ENCODE results near the gene IFI16. TPM values are rescaled to one million over a fixed set of nuclear protein-coding genes. Genes with fewer than 3 reads are reported as not detected.

The IFI16 gene
- total RNA-seq, 1 donor from 2014 or later, result 56.7 TPM

DNA sequence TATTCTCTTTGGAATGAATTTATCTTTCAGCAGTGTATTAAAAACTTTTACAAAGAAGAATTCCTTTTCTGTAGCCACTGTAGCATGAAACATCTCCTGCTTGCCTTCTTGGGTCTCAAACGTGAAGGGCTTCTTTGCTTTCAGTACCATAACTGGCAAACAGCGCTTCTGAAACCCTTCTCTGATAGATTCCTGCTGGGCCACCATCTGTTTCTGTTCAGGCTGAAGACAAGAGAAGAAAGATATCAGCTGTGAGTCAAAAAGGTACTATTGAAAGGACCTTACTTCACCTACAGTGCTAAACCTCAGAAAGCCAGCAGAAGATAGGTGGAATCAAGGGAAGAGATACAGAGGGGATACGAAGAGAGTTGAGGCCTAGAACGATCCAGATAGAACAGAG, 56.4 kb downstream of the IFI16 start:
- no peak for DNase-seq

DNA sequence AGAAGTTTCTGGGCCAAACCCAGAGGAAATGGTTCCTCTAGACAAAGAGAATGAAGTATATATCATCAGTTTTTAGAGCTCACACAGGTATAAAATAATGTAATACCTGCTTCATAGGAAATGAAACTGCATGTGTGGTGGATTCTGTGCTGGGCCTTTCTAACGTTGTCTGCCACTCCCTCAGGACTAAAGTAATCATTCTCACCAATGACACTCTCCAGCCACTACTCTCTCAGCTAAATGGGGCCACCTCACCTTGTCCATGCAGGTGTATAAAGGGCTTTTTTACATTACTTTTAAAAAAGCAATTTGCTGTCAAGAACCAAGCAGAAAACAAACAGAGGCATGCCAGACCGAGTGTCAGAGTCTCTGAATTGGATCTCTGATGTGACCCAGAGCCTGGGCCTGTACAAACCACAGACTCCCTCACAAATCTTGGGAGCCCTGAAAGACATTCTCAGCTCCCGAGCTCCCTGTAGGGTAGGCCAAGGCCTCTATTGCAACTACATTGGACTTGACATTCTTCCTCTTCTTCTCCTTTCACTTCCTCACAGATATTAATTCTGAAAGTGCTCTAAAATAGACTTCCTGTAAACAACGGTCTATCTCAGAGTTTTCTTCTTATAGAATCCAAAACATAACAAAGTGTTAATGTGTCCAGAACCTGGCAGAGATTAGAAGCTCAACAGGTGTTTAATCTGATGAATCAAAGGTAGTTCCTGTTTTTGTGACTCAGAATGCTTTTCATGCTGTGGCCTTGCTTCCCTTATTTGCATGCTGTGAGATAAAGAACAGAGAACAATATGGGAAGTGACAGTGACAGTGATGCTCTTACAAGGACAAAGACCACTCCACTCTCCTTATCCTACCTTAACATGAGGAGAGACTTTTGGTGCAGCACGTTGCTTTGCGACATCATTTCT, 58.3 kb downstream of the IFI16 start:
- no peak for DNase-seq

DNA sequence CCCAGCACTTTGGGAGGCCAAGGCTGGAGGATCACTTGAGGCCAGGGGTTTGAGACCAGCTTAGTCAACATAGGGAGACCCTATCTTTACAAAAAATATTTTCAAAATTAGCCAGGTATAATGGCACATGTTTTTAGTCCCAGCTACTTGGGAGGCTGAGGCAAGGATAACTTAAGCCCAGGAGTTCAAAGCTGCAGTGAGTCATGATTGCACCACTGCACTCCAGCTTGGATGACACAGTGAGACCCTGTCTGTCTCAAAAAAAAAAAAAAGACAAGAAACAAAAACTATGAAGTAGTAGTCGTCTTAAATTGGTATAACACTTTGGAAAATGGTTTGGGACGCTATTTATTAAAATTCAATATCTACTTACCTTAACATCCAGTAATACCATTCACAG, 59.2 kb downstream of the IFI16 start:
- DNase-seq, result no peak

DNA sequence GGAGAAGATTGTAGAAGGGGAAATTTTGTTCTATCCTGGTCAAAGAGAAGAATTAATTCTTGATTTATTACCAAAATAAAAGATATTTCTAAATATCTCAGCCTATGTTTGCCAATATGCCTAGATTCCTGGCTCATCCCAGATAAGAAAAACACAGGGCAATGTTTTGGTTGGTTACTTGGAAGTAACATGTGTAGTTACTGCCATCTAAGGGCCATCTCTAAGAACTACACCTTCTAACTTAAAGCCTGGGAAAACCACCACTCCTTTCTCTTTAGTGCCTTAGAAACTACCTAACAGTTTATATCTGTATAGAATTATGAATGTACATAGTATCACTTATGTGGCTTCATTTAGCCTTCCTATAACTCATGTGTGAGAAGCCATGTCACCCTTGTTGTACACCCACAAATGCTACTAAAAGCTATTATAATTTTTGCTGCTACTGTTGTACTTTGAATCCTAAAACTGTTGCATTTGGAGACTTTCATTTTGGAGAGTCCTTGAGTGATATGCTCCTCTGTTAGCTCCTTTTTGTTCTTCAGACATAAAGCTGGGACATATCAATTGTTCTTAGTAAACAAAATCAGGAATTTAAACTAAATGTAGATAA, 62.4 kb downstream of the IFI16 start:
- DNase-seq, result peak; percentile 46

DNA sequence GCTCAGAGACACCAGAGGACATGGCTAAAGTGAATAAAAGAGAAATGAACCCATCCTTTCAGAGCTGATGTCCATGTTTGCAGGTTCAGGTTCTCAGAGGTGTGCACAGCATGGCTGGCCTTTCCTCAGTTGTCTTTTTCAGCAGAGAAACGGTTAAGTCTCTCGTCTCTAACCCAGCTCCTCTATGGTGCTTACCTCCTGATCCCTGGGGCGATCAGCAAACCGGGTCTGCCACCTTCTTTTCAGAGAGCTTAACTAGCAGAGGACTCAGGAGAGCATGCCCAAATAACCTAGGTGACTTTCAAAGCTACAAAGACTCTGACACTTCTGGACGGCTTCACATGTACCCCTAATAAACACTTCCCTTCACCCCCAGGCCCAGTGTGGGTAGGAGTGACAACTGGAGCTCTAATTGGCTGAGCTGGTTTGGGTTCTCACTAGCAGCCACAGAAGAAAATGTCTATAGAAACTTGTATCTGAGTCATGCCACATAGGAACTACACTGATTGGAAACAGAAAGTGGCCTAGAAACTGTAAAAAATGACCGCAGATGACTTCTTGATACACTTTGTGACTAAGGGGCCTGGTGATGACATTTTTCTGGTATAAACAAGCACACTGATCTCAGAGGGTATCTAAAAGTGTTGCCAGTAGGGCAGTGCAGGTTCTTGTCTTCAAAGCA, 66.9 kb downstream of the IFI16 start, which contains the start of gene AIM2:
Gene AIM2, minus strand, starts transcription at position 329 of the 682 bp plus-strand sequence. CDS start 3,267 bp downstream, outside the sequence.
- no peak for DNase-seq

DNA sequence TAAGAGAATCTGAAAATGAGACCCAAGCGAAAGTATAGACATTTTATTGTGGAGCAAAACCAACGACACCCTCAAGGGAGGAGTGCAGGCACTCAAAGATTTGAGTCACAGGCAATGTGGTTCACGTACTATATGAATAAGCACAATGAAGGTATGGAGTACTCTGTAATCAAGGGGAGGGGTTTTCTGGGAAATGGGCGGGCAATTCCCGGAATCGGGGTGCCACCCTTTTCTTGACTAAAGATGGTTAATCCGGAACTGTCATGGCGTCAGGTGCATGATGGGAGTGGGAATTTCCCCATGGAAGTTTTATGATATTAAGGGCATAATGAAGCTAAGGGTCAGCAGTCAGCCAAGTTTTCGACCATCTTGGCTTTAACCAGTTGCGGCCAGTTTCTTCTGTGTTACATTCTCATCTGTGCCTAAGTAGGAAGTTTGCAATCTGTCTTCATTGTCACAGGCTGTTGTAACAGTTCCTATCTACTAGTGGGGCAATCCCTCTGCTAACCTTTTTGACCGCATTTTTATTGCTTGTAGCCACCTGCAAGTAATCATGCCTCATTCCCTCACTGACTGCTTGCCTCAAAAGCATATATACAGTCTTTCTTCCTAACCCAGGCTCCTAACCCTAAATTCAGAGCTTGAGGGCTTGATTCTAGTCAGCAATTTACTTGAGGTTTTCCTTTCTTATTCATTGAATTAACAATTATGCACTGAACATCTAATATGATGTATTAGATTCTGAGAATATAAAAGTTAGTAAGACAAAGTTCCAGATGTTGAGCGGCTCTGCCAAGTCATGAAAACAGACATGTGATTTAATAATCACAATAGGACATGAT, 67.6 kb downstream of the IFI16 start:
- DNase-seq, result no peak

DNA sequence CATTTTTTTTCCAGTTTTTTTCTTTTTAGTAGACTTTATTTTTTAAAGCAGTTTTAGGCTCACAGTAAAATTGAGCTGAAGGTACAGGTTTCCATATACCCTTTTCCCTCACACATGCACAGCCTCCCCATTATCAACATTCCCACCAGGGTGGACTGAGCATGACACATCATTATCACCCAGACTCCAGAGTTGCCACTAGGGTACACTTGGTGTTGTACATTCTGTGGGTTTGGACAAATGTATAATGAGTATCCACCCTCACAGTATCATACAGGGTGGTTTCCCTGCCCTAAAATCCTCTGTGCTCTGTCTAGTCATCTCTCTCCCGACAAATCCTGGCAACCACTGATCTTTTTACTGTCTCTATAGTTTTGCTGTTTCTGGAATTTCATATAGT, 69.8 kb downstream of the IFI16 start:
- DNase-seq, result no peak

DNA sequence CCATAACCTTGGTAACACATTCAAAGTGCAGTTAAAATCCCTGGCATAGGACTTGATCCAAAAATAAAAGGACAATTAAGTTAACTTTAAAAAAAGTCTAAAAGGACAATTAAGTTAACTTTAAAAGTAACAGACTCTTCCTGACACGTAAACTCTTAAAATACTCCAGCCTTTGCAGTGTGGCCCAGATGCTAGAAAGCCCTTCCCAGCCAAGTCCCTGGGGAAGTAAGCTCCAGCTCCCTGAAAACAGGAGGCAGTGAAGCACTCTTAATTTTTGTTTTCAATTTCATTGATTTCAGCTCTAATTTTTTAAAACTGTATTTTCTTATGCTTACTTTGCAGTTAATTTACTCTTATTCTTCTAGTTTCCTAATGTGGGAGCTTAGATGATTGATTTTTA, 71.9 kb downstream of the IFI16 start:
- DNase-seq, result no peak

DNA sequence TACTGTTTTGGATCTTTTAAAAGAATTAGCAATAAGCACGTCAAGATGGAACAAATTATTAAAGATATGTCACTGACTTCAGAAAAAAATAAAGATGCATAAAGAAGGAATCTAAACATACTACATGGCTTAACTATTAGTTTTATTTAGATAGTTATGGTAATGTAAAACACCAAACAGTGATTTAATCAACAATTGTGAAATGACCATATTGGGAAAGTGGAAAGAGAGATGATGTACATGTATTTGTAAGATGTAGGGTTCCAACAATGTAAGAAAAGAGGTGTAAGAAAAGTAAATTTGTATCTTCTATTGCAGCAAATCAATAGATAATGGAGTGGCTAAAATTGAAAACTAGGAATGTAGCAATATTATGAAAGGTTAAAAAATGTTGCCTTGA, 73.3 kb downstream of the IFI16 start:
- DNase-seq, result no peak

DNA sequence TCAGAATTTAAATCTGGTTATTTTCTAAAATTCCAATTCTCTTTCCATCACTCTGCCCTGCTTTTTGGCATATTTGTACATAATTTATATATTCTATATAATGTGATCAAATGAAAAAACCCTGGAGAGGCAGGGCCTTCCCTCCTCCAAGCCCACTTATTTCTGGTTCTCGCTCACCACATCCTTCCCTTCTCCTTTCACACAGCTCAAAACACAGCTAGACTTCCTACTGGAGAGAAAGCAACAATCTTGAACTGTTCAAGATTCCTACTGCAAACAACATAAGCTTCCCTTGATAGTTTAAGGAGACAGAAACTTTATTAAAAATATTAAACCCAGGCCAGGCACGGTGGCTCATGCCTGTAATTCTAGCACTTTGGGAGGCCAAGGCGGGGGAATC, 74.4 kb downstream of the IFI16 start:
- DNase-seq, result no peak

DNA sequence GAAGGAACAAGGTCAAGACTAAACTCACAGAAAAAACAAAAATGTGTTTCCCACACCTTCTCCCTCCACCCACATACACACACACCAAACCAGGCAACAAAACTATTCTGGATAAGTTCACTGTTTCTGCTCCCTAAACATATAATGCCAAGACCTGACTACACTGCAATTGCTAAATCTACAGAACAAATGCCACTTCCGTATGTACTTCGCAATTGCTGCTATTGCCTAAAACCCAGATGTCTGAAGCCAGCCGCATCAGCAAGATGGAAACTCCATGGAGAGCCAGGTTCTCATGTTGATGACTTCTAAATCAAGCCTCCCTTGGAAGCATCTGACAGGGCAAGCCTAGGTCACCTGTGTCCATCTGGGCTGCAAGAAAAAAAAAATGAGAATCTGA, 75.2 kb downstream of the IFI16 start:
- DNase-seq, result no peak

DNA sequence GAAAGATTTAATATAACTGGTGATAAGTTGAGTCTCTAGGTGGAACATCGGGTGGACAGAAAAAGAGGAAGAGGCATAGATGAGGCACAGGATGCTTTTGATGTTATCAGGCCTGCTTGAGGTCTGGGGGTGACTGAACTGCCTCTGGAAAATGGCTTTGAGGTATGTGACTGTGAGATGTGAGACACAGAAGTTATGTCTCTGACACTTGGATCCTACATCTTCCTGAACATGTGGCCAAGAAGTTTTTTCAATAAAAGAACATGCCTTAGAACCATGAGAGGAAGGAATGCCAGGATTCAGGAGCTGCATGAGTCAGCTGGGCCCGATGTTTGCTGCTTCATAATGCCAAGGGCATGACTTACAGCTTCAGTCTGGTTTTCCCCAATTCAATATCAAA, 78.3 kb downstream of the IFI16 start:
- no peak for DNase-seq

DNA sequence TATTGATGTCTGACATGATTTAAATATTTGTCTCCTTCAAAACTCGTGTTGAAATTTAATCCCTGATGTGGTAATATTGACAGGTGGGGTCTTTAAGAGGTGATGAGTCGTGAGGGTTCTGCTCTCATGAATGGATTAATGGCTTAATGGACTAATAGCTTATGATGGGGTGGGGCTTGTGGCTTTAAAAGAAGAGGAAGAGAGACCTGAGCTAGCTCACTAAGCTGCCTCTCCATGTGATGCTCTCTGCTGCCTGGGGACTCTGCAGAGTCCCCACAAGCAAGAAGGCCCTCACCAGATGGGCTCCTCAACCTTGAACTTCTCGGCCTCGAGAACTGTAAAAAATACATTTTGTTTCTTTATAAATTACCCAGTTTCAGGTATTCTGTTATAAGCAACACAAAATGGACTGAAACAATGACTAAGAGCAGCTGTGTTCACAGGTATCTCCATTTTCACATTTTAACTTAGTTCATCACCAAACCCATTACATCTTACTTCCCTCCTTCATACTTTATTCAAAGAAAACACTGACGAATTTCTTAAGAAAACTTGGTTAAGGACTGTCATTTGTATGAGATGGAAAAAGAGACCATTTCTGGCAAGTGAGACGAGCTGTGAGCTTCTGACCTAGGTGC, 79.0 kb downstream of the IFI16 start:
- no peak for DNase-seq

DNA sequence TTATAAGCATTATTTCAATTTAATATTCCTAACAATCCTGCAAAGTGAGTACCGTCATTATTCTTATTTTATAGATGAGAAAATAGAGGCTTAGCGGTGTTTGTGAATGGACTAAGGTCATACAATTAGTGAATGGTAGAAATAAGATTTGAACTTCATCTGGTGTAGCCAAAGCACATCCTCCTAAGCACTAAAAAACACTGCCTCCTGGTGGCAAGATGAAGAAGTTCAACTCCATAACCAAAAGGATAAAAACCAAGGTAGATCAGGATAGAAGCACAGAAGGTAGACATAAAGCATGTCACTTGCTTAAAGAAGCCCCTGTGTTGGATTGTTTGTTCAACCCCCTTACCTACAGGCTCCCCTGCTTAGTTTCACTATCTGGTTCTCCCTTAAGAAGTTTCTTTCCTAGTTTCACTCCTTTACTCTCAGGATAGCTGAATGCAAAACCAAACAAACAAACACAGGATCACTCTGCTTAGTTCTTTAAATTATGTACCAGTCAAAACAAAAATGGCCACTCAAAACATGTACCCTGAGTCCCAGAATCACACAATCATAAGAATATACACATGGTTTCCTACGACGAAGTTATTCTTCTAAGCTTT, 79.6 kb downstream of the IFI16 start:
- no peak for DNase-seq

DNA sequence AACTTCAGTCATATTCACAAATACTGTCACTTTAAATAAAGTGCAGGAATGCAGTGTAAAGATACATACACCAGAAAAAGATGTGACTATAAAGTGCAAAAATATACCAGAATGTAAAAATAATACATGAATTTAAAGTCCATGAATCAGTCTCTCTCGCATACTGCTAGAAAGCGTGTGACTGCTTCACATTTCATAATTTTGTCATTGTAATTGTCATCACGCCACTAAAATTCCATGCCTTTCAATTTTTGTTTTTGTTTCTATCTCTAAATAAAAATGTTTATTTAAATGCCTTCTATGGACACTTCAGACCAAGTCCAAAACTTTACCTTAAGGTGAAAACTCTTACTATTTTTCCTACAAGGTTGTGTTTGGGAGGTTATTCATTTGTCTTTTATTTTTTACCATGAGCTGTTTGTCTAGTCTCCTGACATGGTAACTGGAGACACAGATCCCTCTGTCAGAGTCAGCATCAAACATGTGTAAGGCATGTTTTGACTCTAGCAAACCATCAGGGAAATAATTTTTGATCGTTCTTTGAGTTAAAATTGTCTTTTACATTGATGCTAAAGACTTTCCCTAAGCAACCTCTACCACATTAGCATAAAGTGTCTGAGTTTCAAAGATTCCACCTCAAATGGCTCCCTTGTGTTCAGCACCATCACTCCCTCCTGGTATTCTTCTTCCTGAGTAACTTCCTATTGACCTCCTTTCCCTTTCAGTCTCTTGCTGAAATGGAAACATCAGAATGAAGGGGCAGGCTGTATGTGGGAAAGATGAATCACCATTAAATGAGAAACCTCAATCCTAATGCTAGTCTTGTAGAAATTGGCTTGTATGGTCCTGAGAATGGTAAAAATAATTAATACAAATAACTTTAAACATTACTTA, 80.8 kb downstream of the IFI16 start:
- no peak for DNase-seq

DNA sequence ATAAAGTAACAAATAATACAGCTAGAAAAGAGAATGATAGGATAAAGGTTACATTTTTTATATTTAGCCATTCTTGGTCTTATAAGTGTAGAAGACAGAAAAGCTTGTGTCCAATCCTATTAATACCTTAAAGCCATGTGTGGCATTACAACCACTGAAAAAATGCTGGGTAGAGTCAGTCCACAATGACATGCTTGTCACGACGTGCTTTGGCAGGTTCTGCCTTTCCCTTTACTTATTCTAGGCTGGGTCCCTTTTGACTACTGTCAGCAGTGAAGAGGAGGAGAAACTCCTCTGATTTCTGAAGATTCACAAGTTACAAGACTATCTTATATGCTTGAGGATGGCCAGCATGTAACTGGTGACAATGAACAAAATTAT, 81.5 kb downstream of the IFI16 start:
- DNase-seq, result no peak

DNA sequence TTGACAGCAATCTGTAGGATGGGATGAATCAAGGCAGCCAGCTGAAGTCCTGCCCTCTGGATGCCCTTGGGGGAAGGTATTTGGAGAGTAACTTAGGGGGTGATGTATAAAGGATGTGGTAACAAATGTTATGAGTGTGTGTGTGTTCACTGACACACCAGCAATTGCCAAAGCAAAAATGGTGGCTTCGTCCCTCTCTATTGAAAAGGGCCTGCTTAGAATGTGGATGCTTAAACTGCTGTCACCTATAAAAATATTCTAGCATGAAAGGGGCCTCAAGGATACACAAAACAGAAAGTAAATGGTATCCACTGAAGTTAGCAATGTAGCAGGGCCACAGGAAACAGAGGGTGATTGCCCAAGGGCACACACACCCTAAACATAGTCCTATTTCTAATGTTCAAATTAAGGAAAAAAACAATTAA, 81.9 kb downstream of the IFI16 start:
- DNase-seq, result no peak

DNA sequence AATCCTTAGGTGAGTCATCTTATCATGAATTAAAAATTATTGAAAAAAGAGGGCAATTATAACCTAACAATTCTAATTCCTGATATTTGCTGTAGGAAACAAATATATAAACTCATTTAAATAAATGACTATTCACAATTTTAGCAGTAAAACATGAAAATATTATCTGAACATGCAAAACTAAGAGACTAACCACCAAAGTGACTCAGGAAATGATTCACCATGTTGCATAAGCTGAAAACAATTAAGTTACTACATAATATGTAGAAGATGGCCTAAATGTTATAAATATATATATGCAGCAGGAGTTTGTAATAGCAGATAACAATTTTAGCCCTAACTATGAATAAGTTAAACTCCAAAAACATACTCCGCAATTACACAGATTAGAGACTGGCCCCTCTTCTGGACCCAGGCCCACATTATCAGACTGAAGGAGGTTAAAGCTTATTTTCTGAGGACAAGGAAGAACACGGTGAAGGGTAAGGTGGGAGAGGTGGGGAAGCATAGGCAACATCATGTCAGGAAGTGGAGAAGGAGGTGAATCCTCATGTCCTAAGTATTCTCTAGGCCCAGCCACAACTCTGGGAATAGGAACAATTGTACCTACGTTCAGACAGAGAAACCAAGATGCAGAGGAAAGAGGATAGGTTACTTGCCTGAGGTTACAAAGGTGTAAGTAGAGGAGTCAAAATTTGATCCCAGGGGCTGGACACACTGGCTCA, 82.5 kb downstream of the IFI16 start:
- no peak for DNase-seq

DNA sequence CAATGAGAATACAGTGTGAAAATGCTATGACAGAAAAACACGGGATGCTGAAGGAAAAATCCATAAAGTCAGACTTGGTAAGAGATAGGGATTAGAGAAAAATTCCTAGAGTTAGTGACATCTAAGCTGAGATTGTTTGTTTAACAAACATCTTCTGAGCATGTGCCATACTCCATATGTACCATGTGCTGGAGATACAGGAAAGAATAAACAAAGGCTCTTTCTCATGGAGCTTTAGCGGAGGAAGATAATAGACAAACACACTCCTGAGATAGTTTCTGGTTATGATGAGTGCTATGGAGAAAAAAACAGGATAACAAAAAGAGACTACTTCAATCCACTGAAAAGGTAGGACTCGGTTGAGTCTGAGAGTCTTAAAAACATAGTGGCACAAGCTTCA, 88.9 kb downstream of the IFI16 start:
- no peak for DNase-seq

DNA sequence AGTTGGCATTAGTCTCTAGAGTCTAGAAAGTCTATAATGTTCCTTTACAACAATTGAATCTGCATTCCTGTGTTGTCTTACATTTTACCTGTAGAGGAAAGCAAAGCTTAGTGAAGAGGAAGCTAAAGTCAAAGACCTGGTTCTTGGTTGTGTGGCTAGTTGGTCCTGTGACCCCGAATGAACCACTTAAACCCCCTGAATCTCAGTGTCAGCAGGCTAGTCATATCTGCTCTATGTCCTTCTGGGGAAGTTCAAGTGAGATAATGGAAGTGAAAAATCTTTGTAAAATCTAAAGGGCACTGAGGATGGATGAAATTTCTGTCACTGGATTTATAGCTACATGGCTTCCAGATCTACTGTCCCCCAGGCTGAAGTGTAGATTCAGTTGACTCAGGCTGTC, 90.9 kb downstream of the IFI16 start:
- no peak for DNase-seq
